H9 (cell line): ENCODE results near the gene NR2F1-AS1. TPM values are rescaled to one million over a fixed set of nuclear protein-coding genes. Genes with fewer than 3 reads are reported as not detected.

Experiments
- DNase-seq: peaks from one replicate; pipeline ENCODE4 v3.0.0-alpha.2; 2017
- H2AFZ ChIP-seq: one replicate; pipeline ENCODE4 v1.6.1; 2013; ENCODE audit warnings: mild to moderate bottlenecking, low read length, control low read depth, moderate library complexity
- H2AK5ac ChIP-seq: 2 replicates; pipeline ENCODE4 v1.6.1; 2013; ENCODE audit warnings: low read length, control low read depth, mixed read lengths; ENCODE audit not compliant: insufficient read length
- H2BK120ac ChIP-seq: one replicate; pipeline ENCODE4 v1.6.1; 2013; ENCODE audit warnings: low read depth, mild to moderate bottlenecking, low read length, control low read depth, inconsistent platforms; ENCODE audit not compliant: poor library complexity, severe bottlenecking
- H2BK12ac ChIP-seq: 2 replicates; pipeline ENCODE4 v1.6.1; 2013; ENCODE audit warnings: low read length, control low read depth, mixed read lengths, low read depth; ENCODE audit not compliant: insufficient read length
- H2BK15ac ChIP-seq: 2 replicates; pipeline ENCODE4 v1.6.1; 2013; ENCODE audit warnings: low read depth, low read length, control low read depth
- H2BK20ac ChIP-seq: one replicate; pipeline ENCODE4 v1.6.1; 2013; ENCODE audit warnings: low read depth, mild to moderate bottlenecking, low read length, control low read depth, inconsistent platforms; ENCODE audit not compliant: poor library complexity, severe bottlenecking
- H2BK5ac ChIP-seq: 2 replicates; pipeline ENCODE4 v1.6.1; 2013; ENCODE audit warnings: low read length, control low read depth, mixed read lengths; ENCODE audit not compliant: insufficient read length
- H3K14ac ChIP-seq: 2 replicates; pipeline ENCODE4 v1.6.1; 2013; ENCODE audit warnings: low read length, control low read depth; ENCODE audit not compliant: insufficient read depth
- H3K18ac ChIP-seq: 2 replicates; pipeline ENCODE4 v1.6.1; 2013; ENCODE audit warnings: low read depth, mild to moderate bottlenecking, mixed read lengths, low read length, control low read depth; ENCODE audit not compliant: insufficient read length
- H3K23ac ChIP-seq: 2 replicates; pipeline ENCODE4 v1.6.1; 2013; ENCODE audit warnings: low read length, control low read depth, mixed read lengths, low read depth; ENCODE audit not compliant: insufficient read length
- H3K23me2 ChIP-seq: 2 replicates; pipeline ENCODE4 v1.6.1; 2013; ENCODE audit warnings: low read depth, mild to moderate bottlenecking, mixed read lengths, low read length, control low read depth; ENCODE audit not compliant: insufficient read length, poor library complexity, severe bottlenecking
- H3K27ac ChIP-seq: 2 replicates; pipeline ENCODE4 v1.5.1; 2013; ENCODE audit warnings: low read length, control low read depth, mixed read lengths, low read depth; ENCODE audit not compliant: insufficient read length
- H3K27me3 ChIP-seq: 2 replicates; pipeline ENCODE4 v1.6.1; 2013; ENCODE audit warnings: low read length, control low read depth, inconsistent platforms; ENCODE audit not compliant: insufficient read depth
- H3K4ac ChIP-seq: 2 replicates; pipeline ENCODE4 v1.6.1; 2013; ENCODE audit warnings: low read depth, mild to moderate bottlenecking, control low read depth, inconsistent platforms, low read length, moderate library complexity
- H3K4me1 ChIP-seq: 2 replicates; pipeline ENCODE4 v1.6.1; 2013; ENCODE audit warnings: low read length, control low read depth, inconsistent platforms; ENCODE audit not compliant: insufficient read depth
- H3K4me2 ChIP-seq: 2 replicates; pipeline ENCODE4 v1.6.1; 2013; ENCODE audit warnings: low read length, control low read depth, mixed read lengths; ENCODE audit not compliant: insufficient read length, insufficient read depth
- H3K56ac ChIP-seq: 2 replicates; pipeline ENCODE4 v1.6.1; 2013; ENCODE audit warnings: low read depth, mild to moderate bottlenecking, mixed read lengths, low read length, control low read depth; ENCODE audit not compliant: insufficient read length
- H3K79me1 ChIP-seq: 2 replicates; pipeline ENCODE4 v1.6.1; 2013; ENCODE audit warnings: low read depth, mild to moderate bottlenecking, moderate library complexity, low read length, control low read depth, inconsistent platforms; ENCODE audit not compliant: insufficient read depth, poor library complexity, severe bottlenecking
- H3K79me2 ChIP-seq: 2 replicates; pipeline ENCODE4 v1.6.1; 2013; ENCODE audit warnings: low read length, control low read depth, inconsistent platforms; ENCODE audit not compliant: insufficient read depth
- H3K9ac ChIP-seq: 2 replicates; pipeline ENCODE4 v1.6.1; 2013; ENCODE audit warnings: low read length, control low read depth, mixed read lengths; ENCODE audit not compliant: insufficient read length; ENCODE audit errors: extremely low read depth
- H3K9me3 ChIP-seq: one replicate; pipeline ENCODE4 v1.6.1; 2013; ENCODE audit warnings: low read depth, low read length, inconsistent platforms; ENCODE audit not compliant: control insufficient read depth
- H3T11ph ChIP-seq: one replicate; pipeline ENCODE4 v1.6.1; 2013; ENCODE audit warnings: mild to moderate bottlenecking, low read length, control low read depth, inconsistent platforms
- H4K20me1 ChIP-seq: one replicate; pipeline ENCODE4 v1.6.1; 2013; ENCODE audit not compliant: control insufficient read depth, insufficient read length, insufficient read depth
- H4K5ac ChIP-seq: 2 replicates; pipeline ENCODE4 v1.6.1; 2013; ENCODE audit warnings: low read depth, mild to moderate bottlenecking, mixed read lengths, low read length, control low read depth; ENCODE audit not compliant: insufficient read length
- H4K8ac ChIP-seq: replicated peaks from 2 replicates; pipeline ENCODE4 v1.6.1; 2013; ENCODE audit warnings: low read length, control low read depth, mixed read lengths, low read depth; ENCODE audit not compliant: insufficient read length
- H4K91ac ChIP-seq: 2 replicates; pipeline ENCODE4 v1.6.1; 2013; ENCODE audit warnings: low read depth, mild to moderate bottlenecking, moderate library complexity, mixed read lengths, low read length, control low read depth; ENCODE audit not compliant: insufficient read length
- H3K27ac Mint-ChIP-seq, 3 experiments: 2 replicates in 2 of 3; 3 replicates in 1 of 3; pipeline ENCODE4 v1.8.0; 2020 to 2021; ENCODE audit warnings: mixed read lengths in 3 of 3, mild to moderate bottlenecking in 1 of 3, moderate library complexity in 1 of 3
- H3K27me3 Mint-ChIP-seq: 2 replicates; pipeline ENCODE4 v1.8.0; 2021; ENCODE audit warnings: low read depth, mild to moderate bottlenecking, moderate library complexity, mixed read lengths
- H3K36me3 Mint-ChIP-seq, 3 experiments: 2 replicates in 2 of 3; 3 replicates in 1 of 3; pipeline ENCODE4 v1.8.0; 2020 to 2021; ENCODE audit warnings: low read depth in 3 of 3, mixed read lengths in 3 of 3; ENCODE audit not compliant: insufficient read depth in 1 of 3
- H3K4me1 Mint-ChIP-seq, 2 experiments: 2 replicates each; pipeline ENCODE4 v1.8.0; 2020; ENCODE audit warnings: mixed read lengths in 2 of 2
- H3K4me3 Mint-ChIP-seq, 2 experiments: 2 replicates in 1 of 2; 3 replicates in 1 of 2; pipeline ENCODE4 v1.8.0; 2020 to 2021; ENCODE audit warnings: mild to moderate bottlenecking in 2 of 2, mixed read lengths in 2 of 2, moderate library complexity in 1 of 2
- H3K9me3 Mint-ChIP-seq, 2 experiments: 2 replicates in 1 of 2; 3 replicates in 1 of 2; pipeline ENCODE4 v1.8.0; 2020; ENCODE audit warnings: mild to moderate bottlenecking in 2 of 2, mixed read lengths in 2 of 2, moderate library complexity in 1 of 2
- CTCF ChIP-seq: fragments of 200-600 bp; sonication (generic); conservative IDR thresholded peaks from 3 replicates; pipeline ENCODE4 v1.8.0; 2021; ENCODE audit warnings: antibody characterized with exemption, mild to moderate bottlenecking
- WGBS: extraction: QIAGEN DNeasy Blood & Tissue Kit; methylation state at CpG from one replicate; pipeline ENCODE4 v1.1.7; 2013; ENCODE audit warnings: missing lambda C conversion rate, low lambda C conversion rate, mixed read lengths; ENCODE audit not compliant: insufficient read length; ENCODE audit errors: extremely low coverage; 5-methylcytosine and 5-hydroxymethylcytosine counted together
- total RNA-seq: library from RNA; stranded (reverse); gene quantifications from 2 replicates; pipeline ENCODE4 v1.2.1, GENCODE V29; 2021

NR2F1-AS1 gene
- total RNA-seq, 1 experiment from 2014 or later, result 1.9 TPM

GRCh38 chr5:93406971-93407401, 174.0 kb downstream of the NR2F1-AS1 start:
- Histone ChIP-seq H3K27ac (no peak overlapping the region), H3K23ac (no peak overlapping the region), H3K79me2 (no peaks in the 10 kb centered on the region), H2BK20ac (no peak overlapping the region), H2BK120ac (no peak overlapping the region), H3K9me3 (no peaks in the 10 kb centered on the region), H4K8ac (no peak overlapping the region), H3K4me2 (no peak overlapping the region), H3T11ph (no peak overlapping the region), H4K5ac (no peak overlapping the region), H3K27me3 (no peaks in the 10 kb centered on the region), H3K23me2 (no peaks in the 10 kb centered on the region), H3K79me1 (no peaks in the 10 kb centered on the region), H3K9ac (no peak overlapping the region), H3K56ac (no peak overlapping the region), H4K91ac (no peak overlapping the region), H2BK15ac (no peak overlapping the region), H2BK5ac (no peak overlapping the region), H3K18ac (no peak overlapping the region), H4K20me1 (no peaks in the 10 kb centered on the region), H3K4me1 (peaks cover 2% of the 10 kb centered on the region; the same call in 1 of the 2 replicates), H3K14ac (no peak overlapping the region), H2AFZ (no peak overlapping the region), H2BK12ac (no peak overlapping the region), H2AK5ac (no peak overlapping the region), H3K4ac (no peak overlapping the region)
- no peaks in the 10 kb centered on the region for H3K27me3 Mint-ChIP-seq
- DNase-seq, result no peak
- H3K27ac Mint-ChIP-seq, result peak overlapping the region in 1 of 3 experiments; percentile 57; a peak in 1 of 7 replicates
- no peak for TF ChIP-seq CTCF
- no peak overlapping the region for H3K4me3 Mint-ChIP-seq
- H3K9me3 Mint-ChIP-seq, result peaks cover 0 to 4% of the 10 kb centered on the region in 2 experiments; a peak in 4 of 5 replicates
- no CpG with 5 or more reads among the region's 5 CpGs for WGBS
- H3K4me1 Mint-ChIP-seq, result peaks cover 13 to 17% of the 10 kb centered on the region in 2 experiments
- H3K36me3 Mint-ChIP-seq, result peaks cover 0 to 8% (median 0%) of the 10 kb centered on the region in 3 experiments; a peak in 1 of 7 replicates
